Ishikawa (cell line): ENCODE measurements around the gene RSBN1L.

Experiments used
- EP300 ChIP-seq: IDR thresholded peaks from 2 replicates; pipeline ENCODE4 v1.6.1; 2012; ENCODE audit warnings: borderline replicate concordance
- FOXM1 ChIP-seq: IDR thresholded peaks from 2 replicates; pipeline ENCODE4 v1.6.1; 2012; ENCODE audit warnings: low read depth, borderline replicate concordance
- RAD21 ChIP-seq: IDR thresholded peaks from 2 replicates; pipeline ENCODE4 v1.6.1; 2012; ENCODE audit warnings: low read depth
- TCF12 ChIP-seq: IDR thresholded peaks from 2 replicates; pipeline ENCODE4 v1.6.1; 2012; ENCODE audit warnings: low read depth
- USF1 ChIP-seq: IDR thresholded peaks from 2 replicates; pipeline ENCODE4 v1.6.1; 2012
- YY1 ChIP-seq: IDR thresholded peaks from 2 replicates; pipeline ENCODE4 v1.6.1; 2012; ENCODE audit warnings: low read depth

GRCh38 chr7:77819021-77819420 is 122.8 kb downstream of the RSBN1L start:
- no peak for TF ChIP-seq YY1
- no peak for TF ChIP-seq FOXM1
- TF ChIP-seq EP300, result no peak
- no peak for TF ChIP-seq RAD21
- no peak for TF ChIP-seq USF1
- no peak for TF ChIP-seq TCF12
